HG03097 (cell line): ENCODE data around the gene UPK3BL2.
"Not testable (repeated sequence)": the region's sequence is repeated elsewhere in the genome, so short reads cannot be mapped to it uniquely, and the experiment has no call there.

ENCODE experiments used
- ATAC-seq: cut with Tn5 transposase; IDR thresholded peaks from one replicate; pipeline ENCODE4 v1.9.1; 2021; ENCODE audit not compliant: unreplicated experiment, low FRiP score

Gene UPK3BL2

GRCh38 chr7:102531583-102531982, 11.9 kb downstream of the UPK3BL2 start:
- not testable (repeated sequence) for ATAC-seq

DNA sequence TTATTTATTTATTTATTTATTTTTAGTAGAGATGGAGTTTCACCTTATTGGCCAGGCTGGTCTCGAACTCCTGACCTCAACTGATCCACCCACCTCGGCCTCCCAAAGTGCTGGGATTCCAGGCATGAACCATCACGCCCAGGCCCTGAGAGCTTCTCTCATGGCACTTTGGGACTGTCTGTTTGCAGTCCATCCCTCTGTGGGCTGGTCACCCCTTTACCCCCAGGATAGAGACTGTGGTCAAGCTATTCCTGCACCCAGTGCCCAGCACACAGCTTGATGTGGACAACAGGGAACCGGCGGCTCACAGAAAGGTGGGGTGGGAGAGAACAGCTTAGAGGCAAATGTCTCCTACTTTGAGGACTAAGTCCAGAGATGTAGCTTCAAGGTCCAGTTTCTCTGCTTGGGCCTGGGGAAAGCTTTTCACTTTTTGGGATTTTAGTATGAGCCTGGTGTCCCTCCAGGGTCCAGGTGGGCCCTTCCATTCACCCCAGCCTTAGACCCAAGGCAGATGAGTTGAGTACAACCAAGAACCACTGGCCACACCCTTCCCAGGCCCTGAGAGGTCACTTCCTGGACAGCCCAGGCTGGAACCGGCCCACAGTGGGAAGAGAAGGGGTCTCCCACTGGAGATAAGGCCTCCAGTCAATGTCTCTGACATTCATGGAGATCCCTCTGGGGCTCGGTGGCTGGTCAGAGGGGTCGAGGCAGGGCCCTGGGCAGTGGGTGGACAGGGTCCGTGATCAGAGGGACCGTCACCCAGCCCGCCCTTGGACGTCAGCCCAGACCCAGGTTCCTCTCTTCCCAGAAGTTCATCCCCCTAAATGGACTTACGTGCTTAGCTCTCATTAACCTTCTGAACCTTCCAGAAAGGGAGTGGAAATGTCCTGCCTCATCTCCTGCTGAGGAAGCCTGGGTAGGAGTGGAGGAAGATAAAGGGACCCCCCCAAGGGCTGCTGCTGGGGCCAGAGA, 15.4 kb downstream of the UPK3BL2 start:
- not testable (repeated sequence) for ATAC-seq

GRCh38 chr7:102527182-102527581, 16.3 kb downstream of the UPK3BL2 start:
- not testable (repeated sequence) for ATAC-seq

- ATAC-seq: not testable (repeated sequence)
These were observed 18.7 kb downstream of the UPK3BL2 start for GRCh38 chr7:102524803-102525202.

DNA sequence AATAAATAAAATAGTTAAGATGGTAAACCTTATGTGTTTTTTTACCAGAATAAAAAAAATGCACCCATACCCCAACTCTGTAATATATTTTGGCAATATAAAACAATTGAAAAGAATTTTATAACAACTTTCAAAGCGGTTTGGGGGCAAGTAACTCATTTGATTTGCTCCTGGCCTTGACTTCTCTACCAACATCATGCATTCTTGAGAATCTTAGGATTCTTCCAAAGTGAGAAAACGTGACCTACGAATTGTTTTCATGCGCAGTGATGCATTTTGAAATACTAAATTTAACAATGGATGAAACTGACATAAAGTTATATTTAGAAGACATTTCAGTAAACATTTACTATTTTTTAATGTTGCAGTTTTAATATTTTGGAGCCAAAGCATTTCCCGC, 22.7 kb downstream of the UPK3BL2 start:
- ATAC-seq: not testable (repeated sequence)

GRCh38 chr7:102517550-102518147, 25.8 kb downstream of the UPK3BL2 start, which contains the start of gene RASA4B:
TSS of gene RASA4B (minus strand) at chr7:102517777. CDS start at chr7:102517710, 67 bp downstream.
- ATAC-seq: peak; percentile 62

- not testable (repeated sequence) for ATAC-seq
These were observed 26.5 kb downstream of the UPK3BL2 start for GRCh38 chr7:102516951-102517350.

GRCh38 chr7:102515889-102516288, 27.6 kb downstream of the UPK3BL2 start:
- not testable (repeated sequence) for ATAC-seq

DNA sequence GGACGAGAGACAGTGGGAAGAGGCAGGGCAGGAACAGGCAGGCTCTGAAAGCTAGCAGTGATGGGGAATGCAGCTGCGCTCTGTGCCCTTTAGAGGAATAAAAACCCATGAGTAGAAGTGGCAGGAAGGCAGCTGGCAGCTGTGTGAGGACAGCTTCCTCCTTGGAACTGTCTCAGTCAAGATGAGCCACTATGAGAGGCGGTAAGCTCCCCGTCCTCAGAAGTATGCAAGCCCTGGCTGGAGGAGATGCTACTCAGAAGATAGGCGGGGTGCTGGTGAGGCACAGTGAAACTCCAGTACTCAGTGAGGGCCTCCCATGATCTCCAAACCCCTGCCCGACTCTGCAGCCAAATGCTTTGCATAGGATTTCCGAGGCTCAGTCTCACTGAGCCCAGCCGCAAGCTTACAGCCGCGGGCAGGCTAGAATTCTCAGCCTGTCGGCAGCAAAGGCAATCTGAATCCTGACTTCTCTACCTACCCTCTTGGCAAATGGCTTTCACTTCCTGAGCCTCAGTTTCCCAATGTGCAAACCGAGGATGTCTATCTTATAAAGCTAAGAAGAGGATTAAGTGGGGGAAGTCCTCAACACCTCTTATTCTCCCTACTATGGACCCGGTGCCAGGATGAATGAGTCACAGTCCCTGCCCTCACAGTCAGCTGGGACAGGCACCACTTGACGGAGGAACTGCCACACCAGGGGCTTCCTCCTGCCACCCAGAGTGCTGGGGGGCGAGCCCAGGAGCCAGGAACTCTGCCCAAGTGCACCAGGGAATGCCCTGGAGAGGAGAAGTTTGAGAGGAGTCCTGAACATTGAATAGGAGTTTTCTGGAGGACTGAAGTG, 28.4 kb downstream of the UPK3BL2 start:
- peak; percentile 41 for ATAC-seq

GRCh38 chr7:102512642-102513221, 30.8 kb downstream of the UPK3BL2 start:
- ATAC-seq: not testable (repeated sequence)

DNA sequence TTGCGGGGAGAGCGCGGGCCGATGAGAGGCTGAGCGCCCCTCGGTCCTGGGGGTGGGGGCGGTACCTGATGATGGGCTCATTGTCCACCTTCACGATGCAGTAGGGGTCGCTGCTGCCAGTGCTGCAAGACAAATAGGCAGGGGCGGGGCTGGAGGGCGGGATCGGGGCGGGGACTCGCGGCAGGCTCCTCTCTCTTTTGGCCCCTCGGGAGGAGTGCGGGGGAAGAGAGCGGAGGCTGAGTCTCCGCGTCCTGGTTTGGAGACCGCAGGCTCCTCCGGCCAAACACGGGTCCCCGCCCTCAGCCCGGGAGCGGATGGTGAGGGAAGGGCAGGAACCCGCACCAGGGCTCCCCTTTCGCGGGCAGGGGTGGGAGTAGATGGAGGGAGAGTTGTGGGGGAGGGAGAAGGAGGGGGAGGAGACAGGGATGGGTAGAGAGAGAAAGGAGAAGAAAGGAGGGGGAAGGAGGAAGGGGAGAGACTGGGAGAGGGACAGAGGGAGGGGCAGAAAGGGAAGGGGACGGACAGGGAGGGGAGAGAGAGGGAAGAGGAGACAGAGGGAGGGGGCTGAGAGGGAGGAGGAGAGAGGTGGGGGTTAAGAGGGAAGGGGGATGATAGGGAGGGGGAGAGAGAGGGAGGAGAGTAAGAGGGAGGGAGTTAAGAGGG, 31.5 kb downstream of the UPK3BL2 start:
- peak; percentile 23 for ATAC-seq

DNA sequence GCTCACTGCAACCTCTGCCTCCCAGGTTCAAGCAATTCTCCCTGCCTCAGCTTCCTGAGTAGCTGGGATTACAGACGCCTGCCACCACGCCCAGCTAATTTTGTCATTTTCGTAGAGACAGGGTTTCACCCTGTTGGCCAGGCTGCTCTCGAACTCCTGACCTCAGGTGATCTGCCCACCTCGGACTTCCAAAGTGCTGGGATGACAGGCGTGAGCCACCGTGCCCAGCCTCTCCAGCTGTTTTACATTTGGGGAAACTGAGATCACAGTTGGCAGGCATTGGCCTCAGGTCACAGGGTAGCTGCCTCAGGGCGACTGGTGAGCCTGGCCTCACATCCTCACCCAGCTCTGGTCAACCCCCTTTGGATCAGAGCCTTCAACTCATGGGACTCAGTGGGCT, 32.9 kb downstream of the UPK3BL2 start:
- ATAC-seq: not testable (repeated sequence)

GRCh38 chr7:102507410-102508088, 35.9 kb downstream of the UPK3BL2 start:
- ATAC-seq: not testable (repeated sequence)

DNA sequence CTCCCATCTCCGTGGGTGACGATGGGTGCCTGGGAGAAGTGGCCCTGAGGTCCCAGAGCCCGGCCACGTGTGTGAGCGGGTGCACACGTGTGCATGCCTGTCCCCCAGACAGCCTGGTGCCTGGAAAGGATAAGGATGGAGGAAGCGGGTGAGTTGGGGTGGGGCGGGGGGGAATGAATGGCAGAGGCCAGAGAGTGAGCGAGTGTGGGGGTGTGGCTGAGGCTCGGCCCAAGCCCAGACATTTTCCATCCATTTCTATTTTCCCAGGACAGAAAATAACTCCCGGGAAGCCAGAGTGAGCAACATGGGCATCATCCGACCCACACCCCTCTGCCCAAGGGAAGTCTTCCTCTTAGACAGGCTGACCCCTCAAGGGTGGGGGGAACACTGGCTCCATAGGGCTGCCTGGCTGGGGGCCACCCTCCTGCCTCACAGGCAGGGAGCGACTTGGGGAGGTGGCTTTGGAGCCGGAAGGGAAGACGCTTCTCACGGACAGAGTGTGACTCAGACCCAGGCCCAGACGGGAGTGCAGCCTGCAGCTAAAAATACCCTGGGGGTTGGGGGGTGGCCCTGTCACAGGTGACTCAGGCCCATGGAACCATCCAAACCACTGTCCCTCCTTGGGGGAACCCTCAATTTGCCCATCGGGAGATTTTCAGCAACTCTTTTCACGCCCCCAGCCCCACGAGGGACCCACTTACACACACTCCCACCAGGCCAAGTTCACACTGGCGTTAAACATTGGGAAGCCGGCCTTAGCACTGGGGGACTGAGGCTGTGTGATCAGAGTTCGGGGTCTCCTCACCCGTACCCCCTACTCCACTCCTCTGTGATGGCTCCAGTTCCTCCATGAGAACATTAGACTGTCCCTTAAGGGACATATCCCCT, 38.0 kb downstream of the UPK3BL2 start:
- ATAC-seq: not testable (repeated sequence)

DNA sequence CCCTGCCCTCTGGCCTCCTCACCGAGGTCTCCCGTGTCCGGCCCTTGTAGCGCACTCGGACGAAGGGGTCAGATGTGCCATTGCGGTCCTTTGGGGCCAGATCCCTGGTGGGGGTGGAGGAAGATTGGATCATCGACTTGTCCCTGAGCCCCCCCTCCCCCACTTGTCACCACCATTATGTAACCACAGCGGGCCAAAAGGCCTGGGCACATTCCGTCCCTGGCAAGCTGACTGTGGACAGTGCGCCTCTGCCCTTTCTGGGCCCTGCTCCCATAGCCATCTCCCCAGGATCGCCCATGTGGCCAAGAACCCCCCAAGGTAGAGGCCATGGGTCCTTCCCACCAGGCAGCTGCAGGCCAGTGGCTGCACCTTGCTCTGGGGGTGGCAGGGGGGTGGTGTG, 40.4 kb downstream of the UPK3BL2 start:
- ATAC-seq: not testable (repeated sequence)

- ATAC-seq: not testable (repeated sequence)
These were observed 45.2 kb downstream of the UPK3BL2 start for GRCh38 chr7:102498321-102498720.

GRCh38 chr7:102497308-102497707, 46.2 kb downstream of the UPK3BL2 start:
- ATAC-seq: not testable (repeated sequence)

- ATAC-seq: not testable (repeated sequence)
These were observed 46.6 kb downstream of the UPK3BL2 start for GRCh38 chr7:102496861-102497260.
